WTC11 (cell line): ENCODE results near the gene AFF3.

Experiments
- ATF2 ChIP-seq: sonication (generic); formaldehyde crosslinking; IDR thresholded peaks from 2 replicates; pipeline ENCODE4 v1.8.1; 2022; ENCODE audit warnings: low read depth, missing genetic modification reagents, borderline replicate concordance
- ATF3 ChIP-seq: sonication (generic); formaldehyde crosslinking; conservative IDR thresholded peaks from 2 replicates; pipeline ENCODE4 v1.8.1; 2022; ENCODE audit warnings: mild to moderate bottlenecking, missing genetic modification reagents
- HMGXB4 ChIP-seq: sonication (generic); formaldehyde crosslinking; IDR thresholded peaks from 2 replicates; pipeline ENCODE4 v1.8.1; 2023; ENCODE audit warnings: mild to moderate bottlenecking, moderate library complexity, missing genetic modification reagents
- MLX ChIP-seq: sonication (generic); formaldehyde crosslinking; IDR thresholded peaks from 2 replicates; pipeline ENCODE4 v1.8.1; 2023; ENCODE audit warnings: mild to moderate bottlenecking, missing genetic modification reagents, moderate library complexity
- OVOL2 ChIP-seq: fragments of 250-450 bp; sonication (Bioruptor Pico); IDR thresholded peaks from 2 replicates; pipeline ENCODE4 v1.9.0; 2021; ENCODE audit warnings: mild to moderate bottlenecking, borderline replicate concordance
- ZNF263 ChIP-seq: sonication (generic); formaldehyde crosslinking; IDR thresholded peaks from 2 replicates; pipeline ENCODE4 v1.8.1; 2022; ENCODE audit warnings: low read depth, mild to moderate bottlenecking, moderate library complexity, missing genetic modification reagents
- ZNF281 ChIP-seq: sonication (generic); formaldehyde crosslinking; IDR thresholded peaks from 2 replicates; pipeline ENCODE4 v1.8.0; 2023; ENCODE audit warnings: mild to moderate bottlenecking, missing genetic modification reagents
- TF ChIP-seq, protein P1 (sequence below): fragments of 200-600 bp; IDR thresholded peaks from 2 replicates; pipeline ENCODE4 v1.8.0; 2022; ENCODE audit warnings: antibody characterized with exemption
- TF ChIP-seq, protein P2 (sequence below): sonication (generic); formaldehyde crosslinking; IDR thresholded peaks from 2 replicates; pipeline ENCODE4 v1.8.0; 2022; ENCODE audit warnings: mild to moderate bottlenecking, missing genetic modification reagents
- TF ChIP-seq, protein P3 (sequence below): sonication (generic); formaldehyde crosslinking; IDR thresholded peaks from 2 replicates; pipeline ENCODE4 v1.8.1; 2022; ENCODE audit warnings: mild to moderate bottlenecking, missing genetic modification reagents, moderate library complexity, borderline replicate concordance
- TF ChIP-seq, protein P4 (sequence below): fragments of 250-450 bp; sonication (Bioruptor Pico); conservative IDR thresholded peaks from 2 replicates; pipeline ENCODE4 v1.9.0; 2021; ENCODE audit warnings: mild to moderate bottlenecking

DNA sequence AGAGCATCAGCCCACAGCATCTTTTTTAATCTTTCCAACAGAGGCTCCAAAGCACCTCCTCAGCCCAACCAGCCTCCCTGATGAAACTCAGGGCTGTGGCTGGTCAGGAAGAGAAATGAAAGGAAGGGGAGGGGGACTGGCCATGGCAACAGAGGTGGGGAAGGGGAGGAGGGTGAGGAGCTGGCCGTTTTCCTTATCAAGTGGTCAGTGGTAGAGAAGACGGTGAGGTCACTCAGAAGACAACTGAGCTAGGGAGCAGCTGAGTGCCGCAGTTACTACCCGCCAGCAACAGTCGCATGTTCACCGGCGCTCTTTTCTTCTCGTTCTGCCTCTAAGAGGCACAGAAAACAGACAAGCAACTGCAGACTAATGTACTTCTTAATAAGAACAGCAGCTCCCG lies 97.4 kb downstream of the AFF3 start:
- TF ChIP-seq, protein P1, sequence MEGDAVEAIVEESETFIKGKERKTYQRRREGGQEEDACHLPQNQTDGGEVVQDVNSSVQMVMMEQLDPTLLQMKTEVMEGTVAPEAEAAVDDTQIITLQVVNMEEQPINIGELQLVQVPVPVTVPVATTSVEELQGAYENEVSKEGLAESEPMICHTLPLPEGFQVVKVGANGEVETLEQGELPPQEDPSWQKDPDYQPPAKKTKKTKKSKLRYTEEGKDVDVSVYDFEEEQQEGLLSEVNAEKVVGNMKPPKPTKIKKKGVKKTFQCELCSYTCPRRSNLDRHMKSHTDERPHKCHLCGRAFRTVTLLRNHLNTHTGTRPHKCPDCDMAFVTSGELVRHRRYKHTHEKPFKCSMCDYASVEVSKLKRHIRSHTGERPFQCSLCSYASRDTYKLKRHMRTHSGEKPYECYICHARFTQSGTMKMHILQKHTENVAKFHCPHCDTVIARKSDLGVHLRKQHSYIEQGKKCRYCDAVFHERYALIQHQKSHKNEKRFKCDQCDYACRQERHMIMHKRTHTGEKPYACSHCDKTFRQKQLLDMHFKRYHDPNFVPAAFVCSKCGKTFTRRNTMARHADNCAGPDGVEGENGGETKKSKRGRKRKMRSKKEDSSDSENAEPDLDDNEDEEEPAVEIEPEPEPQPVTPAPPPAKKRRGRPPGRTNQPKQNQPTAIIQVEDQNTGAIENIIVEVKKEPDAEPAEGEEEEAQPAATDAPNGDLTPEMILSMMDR, result no peak
- TF ChIP-seq MLX (CRISPR knock-in tag) (no peak), ATF2 (CRISPR knock-in tag) (no peak), ATF3 (CRISPR knock-in tag) (no peak), OVOL2 (CRISPR knock-in tag) (no peak), ZNF263 (CRISPR knock-in tag) (no peak), ZNF281 (CRISPR knock-in tag) (no peak), HMGXB4 (CRISPR knock-in tag) (no peak)
- TF ChIP-seq, protein P2, sequence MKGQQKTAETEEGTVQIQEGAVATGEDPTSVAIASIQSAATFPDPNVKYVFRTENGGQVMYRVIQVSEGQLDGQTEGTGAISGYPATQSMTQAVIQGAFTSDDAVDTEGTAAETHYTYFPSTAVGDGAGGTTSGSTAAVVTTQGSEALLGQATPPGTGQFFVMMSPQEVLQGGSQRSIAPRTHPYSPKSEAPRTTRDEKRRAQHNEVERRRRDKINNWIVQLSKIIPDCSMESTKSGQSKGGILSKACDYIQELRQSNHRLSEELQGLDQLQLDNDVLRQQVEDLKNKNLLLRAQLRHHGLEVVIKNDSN (CRISPR knock-in tag), result no peak
- TF ChIP-seq, protein P3, sequence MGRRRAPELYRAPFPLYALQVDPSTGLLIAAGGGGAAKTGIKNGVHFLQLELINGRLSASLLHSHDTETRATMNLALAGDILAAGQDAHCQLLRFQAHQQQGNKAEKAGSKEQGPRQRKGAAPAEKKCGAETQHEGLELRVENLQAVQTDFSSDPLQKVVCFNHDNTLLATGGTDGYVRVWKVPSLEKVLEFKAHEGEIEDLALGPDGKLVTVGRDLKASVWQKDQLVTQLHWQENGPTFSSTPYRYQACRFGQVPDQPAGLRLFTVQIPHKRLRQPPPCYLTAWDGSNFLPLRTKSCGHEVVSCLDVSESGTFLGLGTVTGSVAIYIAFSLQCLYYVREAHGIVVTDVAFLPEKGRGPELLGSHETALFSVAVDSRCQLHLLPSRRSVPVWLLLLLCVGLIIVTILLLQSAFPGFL (CRISPR knock-in tag), result no peak
- TF ChIP-seq, protein P4, sequence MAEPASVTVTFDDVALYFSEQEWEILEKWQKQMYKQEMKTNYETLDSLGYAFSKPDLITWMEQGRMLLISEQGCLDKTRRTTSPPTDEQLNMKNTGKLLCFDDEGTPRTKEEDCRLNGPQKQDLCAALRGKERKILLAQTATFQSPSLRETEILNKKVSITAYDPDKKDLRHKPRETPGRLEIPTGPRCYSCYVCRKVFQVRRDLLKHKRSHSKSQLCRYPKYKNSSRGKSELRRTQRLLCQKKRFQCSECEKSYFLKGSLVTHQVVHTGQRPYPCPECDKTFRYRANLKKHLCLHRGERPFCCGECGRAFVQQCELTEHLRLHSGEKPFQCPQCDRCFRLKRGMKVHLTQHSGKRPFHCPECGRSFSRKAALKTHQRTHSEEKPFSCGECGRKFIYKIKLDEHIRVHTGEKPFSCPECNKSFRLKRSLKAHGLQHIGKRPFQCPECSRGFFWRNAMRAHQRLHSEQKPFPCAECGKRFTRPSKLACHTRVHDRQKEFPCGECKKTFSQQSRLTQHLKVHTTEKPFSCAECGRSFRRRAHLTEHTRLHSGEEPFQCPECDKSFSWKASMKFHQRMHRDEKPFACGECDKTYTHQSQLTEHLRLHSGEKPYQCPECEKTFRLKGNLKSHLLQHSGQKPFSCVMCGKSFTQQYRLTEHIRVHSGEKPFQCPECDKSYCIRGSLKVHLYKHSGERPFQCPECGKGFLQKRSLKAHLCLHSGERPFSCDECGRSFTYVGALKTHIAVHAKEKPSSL (CRISPR knock-in tag), result no peak
